Subcutaneous adipose tissue (tissue), 4 donors: Measurements from ENCODE around the gene SDF2. TPM values are rescaled to one million over a fixed set of nuclear protein-coding genes. Genes with fewer than 3 reads are reported as not detected.

Experiments
- total RNA-seq, 4 donors: library from RNA; depleted of rRNA; stranded (reverse); fragments of >200 nt; gene quantifications; one replicate each; pipeline ENCODE4 v1.1.0, GENCODE V29; 2016
- TF ChIP-seq, protein P1 (sequence below): fragments of 450-650 bp; IDR thresholded peaks from one replicate; pipeline ENCODE4 v1.5.1; 2016; ENCODE audit warnings: low read depth, mild to moderate bottlenecking, control low read depth, antibody characterized with exemption, moderate library complexity

Gene SDF2
- total RNA-seq, 4 donors from 2014 or later: 37.4 to 43.7 (median 39.1) TPM

DNA sequence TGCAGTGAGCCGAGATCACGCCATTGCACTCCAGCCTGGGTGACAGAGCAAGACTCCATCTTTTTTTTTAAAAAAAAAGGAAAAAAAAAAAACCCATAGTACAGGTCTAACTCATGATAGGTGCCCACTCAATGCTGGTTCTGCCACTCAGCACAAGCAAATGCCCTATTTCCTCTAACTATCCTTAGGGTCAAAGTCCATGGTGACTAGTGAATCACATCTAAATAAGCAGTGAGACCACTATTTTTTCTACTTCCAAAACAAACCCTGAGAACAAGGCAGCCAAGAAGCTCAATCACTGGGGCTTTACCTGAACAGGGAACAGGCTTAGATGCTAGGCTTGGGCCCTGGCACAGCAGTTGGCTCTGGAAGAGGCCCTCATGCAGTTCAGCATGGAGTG, 20.1 kb downstream of the SDF2 start:
- TF ChIP-seq, protein P1, sequence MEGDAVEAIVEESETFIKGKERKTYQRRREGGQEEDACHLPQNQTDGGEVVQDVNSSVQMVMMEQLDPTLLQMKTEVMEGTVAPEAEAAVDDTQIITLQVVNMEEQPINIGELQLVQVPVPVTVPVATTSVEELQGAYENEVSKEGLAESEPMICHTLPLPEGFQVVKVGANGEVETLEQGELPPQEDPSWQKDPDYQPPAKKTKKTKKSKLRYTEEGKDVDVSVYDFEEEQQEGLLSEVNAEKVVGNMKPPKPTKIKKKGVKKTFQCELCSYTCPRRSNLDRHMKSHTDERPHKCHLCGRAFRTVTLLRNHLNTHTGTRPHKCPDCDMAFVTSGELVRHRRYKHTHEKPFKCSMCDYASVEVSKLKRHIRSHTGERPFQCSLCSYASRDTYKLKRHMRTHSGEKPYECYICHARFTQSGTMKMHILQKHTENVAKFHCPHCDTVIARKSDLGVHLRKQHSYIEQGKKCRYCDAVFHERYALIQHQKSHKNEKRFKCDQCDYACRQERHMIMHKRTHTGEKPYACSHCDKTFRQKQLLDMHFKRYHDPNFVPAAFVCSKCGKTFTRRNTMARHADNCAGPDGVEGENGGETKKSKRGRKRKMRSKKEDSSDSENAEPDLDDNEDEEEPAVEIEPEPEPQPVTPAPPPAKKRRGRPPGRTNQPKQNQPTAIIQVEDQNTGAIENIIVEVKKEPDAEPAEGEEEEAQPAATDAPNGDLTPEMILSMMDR: no peak

DNA sequence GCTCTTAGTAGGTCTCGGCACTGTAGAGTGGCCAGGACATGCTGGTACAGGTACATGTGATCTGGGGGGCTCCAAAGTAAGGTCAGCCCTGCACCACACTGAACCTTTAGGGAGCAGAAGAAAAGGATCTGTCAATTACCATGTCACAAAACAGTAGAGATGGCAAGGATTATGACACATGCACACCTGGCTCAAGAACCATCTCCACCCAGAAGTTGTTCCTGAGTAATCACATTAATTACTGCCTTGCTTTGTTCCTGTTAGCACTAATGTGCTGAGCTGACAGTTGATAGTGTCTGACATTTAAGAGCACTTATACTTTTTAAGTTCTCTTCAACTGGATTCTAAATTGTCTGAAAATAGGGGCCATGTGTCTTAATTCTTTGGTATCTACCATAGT, 26.2 kb downstream of the SDF2 start:
- TF ChIP-seq, protein P1: no peak

DNA sequence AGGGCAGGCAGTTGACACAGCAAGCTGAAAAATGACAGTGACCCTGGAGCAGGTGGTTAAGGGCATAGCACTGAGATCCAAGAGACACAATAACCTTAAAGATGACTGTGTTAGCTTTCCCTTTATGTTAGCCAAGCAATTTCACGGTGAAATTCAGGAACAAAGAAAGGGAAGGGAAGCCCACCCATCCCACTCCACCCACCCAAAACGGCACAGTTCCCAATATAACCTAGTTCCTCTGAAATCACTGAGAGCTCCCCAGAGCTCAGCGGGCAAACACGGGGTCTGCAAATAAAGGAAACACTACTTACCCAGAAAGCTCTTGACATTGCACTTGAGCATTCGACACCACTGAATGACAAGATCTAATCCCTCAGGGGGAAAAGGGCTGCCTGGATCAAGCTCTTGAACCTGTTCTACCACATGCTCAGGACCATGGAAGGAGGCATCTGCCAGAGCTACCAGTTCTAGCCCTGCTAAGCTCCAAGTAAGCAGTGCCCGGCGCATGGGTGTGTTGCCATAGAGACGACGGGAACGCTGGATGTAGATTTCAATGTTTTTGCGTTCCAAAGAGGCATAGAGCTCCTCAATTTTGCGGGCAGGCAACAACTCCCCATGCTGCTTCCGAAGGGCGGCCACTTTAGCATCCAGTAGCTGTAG, 27.4 kb downstream of the SDF2 start:
- TF ChIP-seq, protein P1: no peak

DNA sequence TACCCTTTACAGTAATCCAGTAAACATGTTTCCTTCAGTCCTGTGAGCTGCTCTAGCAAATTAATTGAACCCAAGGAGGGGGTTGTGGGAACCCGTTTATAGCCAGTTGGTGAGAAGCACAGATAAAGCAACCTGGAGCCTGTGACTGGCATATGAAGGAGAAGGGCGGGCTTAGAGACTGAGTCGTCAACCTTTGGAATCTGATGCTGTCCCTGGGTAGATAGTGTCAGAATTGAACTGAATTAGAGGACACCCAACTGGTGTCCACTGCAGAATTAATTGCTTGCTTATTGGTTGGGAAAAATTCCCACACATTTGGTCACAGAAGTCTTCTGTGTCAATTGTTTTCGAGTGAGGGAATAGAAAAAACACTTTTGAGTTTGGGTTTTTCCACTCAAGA, 34.9 kb downstream of the SDF2 start:
- TF ChIP-seq, protein P1: no peak

DNA sequence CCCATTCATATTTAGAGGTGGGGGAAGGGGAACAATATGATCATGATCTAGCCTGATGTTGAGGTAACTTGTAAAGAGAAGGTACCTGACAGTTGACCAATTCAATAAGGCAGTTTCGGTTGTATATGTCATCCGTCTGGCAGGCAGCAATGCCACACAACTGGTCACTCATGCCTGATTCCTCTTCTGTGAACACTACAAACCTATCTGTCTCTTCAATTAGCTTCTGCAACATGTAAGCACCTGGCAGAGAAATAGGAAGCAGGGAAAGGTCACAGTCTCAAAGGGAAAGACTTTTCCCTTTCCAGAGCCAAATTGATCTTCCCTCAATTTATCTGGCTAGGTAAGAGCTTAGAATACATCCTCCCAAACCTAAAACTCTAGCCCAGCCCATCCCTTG, 37.6 kb downstream of the SDF2 start:
- TF ChIP-seq, protein P1: no peak

- TF ChIP-seq, protein P1: no peak
These were observed 38.0 kb downstream of the SDF2 start for GRCh38 chr17:28623696-28624095.

GRCh38 chr17:28622186-28622585, 39.5 kb downstream of the SDF2 start:
- TF ChIP-seq, protein P1: no peak
